Ovary (tissue), 3 donors: ENCODE results near the gene TIMM10.

Experiments
- CTCF ChIP-seq, 3 donors: fragments of 450-650 bp in 2 of 3; fragments of 200-600 bp in 1 of 3; IDR thresholded peaks; one replicate each; pipeline versions ENCODE4 v1.5.1 to v1.8.0; 2016 to 2022; ENCODE audit warnings: antibody characterized with exemption in 3 of 3, mild to moderate bottlenecking in 1 of 3
- POLR2A ChIP-seq: fragments of 450-650 bp; IDR thresholded peaks from one replicate; pipeline ENCODE4 v1.6.1; 2017; ENCODE audit warnings: antibody characterized with exemption, mild to moderate bottlenecking, moderate library complexity
- donor health status: DM: no; HTN: no; CAD: no.

GRCh38 chr11:57536947-57537619, 6.5 kb upstream of the TIMM10 start, which contains the start of gene SMTNL1:
- TF ChIP-seq CTCF (IDR thresholded peaks at IDR 0.05) (no peak), POLR2A (no peak)
